ENCODE measurements around the gene ZNF83.
A peak's percentile ranks its signal among the peaks of the same experiment; 100 is the strongest.
"Not testable (repeated sequence)": the region's sequence is repeated elsewhere in the genome, so short reads cannot be mapped to it uniquely, and the experiment has no call there.

ZNF83 gene

DNA sequence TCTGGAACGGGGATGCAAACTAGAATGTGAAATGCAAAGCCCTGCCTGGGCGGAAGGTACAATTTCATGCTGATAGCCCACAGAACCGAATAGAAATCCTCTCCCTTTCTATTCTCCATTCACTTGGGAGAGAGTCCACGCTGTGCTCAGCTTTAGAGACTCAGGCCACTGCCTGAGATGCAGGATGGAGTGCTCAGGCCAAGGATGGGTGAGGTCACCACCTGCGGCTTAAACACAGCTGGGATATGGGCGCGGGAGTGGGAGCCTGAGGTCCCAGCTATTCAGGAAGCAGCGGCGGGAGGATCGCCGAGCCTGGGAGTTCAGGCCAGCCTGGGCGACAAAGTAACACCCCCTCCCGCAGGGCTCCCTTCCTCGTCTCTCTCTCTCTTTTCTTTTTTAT is 446 bp upstream of the ZNF83 start:
- peak in 1 of 2 experiments; percentile 32 for DNase-seq

DNA sequence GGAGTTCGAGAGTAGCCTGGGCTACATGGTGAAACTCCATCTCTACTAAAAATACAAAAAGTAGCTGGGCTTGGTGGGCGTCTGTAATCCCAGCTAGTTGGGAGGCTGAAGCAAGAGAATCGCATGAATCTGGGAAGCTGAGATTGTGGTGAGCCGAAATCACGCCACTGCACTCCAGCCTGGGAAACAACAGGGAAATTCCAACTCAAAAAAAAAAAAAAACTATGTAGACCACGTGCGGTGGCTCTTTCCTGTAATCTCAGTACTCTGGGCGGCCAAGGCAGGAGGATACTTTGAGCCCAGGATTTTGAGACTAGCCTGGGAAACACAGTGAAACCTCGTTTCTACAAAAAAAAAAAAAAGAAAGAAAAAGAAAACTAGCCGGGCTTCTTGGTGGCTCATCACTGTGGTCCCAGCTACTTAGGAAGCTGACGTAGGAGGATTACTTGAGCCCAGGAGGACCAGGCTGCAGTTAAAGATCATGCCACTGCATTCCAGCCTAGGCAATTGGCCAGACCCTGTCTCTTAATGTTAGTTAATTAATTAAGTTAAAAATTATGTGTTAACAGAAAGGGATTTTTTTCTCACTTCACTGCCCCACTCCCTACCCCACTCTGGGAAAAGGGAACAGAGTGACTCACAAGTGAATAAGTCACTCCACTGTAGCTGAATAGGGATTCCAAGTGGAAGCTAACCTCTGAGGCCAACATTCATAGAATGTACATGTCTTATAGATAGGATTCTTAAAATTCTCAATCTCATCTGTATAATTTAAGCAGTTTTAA is 2.2 kb downstream of the ZNF83 start:
- DNase-seq: no peak

DNA sequence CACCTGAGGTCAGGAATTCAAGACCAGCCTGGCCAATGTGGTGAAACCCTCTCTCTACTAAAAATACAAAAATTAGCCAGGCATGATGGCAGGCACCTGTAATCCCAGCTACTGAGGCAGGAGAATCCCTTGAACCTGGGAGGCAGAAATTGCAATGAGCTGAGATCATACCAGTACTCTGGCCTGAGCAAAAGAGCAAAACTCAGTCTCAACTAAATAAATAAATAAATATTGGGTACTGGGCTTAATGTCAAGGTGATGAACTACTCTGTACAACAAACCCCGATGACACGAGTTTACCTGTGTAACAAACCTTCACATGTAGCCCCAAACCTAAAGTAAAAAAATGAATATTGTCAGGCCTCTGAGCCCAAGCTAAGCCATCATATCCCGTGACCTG is 10.7 kb downstream of the ZNF83 start:
- not testable (repeated sequence) for DNase-seq

DNA sequence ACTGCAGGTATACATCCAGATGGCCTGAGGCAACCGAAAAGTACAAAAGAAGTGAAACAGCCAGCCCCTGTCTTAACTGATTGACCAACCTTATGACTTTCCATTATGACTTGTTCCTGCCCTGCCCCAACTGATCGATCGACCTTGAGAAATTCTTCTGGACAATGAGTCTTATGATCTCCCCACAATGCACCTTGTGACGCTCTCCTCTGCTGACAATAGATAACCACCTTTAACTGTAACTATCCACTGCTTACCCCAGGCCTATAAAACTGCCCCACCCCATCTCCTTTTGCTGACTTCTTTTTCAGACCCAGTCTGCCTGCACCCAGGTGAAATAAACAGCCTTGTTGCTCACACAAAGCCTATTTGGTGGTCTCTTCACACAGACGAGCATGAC is 11.2 kb downstream of the ZNF83 start:
- DNase-seq: no peak

DNA sequence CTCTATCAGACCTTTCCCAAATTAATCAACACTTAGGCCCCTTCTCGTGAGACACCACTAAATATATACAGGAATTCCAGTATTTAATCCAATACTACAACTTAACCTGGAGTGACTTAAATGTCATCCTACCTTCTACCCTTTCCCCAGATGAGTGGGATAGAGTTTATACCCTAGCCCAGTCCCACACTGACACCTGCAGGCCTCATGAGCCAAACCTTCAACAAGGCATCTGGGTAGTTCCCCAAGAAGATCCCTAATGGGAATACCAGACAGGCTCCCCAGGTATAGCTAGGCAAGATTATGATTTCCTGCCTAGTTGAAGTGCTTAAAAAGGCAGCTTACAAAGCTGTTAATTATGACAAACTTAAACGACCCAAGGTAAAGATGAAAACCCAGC is 15.9 kb downstream of the ZNF83 start:
- peak in 1 of 2 experiments; percentile 9 for DNase-seq

DNA sequence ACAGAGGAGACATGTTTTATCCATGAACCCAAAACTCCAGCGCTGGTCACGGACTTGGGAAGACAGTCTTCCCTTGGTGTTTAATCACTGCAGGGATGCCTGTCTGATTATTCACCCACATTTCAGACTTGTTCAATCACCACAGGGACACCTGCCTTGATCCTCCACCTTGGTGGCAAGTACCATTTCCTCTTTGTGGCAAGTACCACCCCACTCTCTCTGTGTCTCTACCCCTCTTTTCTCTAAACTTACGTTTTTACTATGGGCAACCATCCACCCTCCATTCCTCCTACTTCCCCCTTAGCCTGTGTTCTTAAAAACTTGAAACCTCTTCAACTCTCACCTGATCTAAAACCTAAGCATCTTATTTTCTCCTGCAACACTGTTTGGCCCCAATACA is 16.8 kb downstream of the ZNF83 start:
- DNase-seq: no peak

DNA sequence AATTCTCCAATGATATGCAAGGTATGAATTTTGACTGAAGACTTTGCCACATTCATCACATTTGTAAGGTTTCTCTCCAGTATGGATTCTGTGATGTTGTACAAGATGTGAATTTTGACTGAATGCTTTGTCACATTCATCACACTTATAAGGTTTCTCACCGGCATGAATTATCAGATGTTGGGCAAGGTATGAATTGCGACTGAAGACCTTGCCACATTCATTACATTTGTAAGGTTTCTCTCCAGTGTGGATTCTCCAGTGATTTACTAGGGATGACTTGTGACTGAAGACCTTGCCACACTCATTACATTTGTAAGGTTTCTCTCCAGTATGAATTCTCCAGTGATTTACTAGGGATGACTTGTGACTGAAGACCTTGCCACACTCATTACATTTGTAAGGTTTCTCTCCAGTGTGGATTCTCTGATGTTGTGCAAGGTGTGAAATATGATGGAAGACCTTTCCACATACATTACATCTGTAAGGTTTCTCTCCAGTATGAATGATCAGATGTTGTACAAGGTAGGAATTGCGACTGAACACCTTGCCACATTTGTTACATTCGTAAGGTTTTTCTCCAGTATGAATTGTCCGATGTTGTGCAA is 24.8 kb downstream of the ZNF83 start:
- DNase-seq: no peak

DNA sequence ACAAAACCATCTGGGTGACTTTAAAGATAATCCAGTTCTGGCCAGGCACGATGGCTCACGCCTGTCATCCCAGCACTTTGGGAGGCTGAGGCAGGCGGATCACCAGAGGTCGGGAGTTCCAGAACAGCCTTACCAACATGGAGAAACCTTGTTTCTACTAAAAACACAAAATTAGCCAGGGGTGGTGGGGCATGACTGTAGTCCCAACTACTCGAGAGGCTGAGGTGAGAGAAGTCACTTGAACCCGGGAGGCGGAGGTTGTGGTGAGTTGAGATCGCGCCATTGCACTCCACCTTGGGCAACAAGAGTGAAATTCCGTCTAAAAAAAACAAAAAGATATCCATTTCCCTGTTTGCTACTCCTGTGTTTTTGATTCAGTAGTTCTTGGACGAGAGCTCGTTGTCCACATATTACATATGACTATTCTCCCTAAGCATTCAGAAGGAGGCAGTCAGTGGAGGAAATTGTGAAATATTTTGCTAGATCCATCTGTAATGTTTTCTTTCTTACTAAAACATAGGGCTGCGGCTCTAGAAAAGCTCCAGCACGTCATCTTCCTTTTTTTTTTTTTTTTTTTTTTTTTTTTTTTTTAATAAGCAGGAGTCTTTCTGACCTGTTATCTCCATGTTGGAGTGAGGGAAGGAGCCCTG is 34.5 kb downstream of the ZNF83 start:
- DNase-seq: no peak

DNA sequence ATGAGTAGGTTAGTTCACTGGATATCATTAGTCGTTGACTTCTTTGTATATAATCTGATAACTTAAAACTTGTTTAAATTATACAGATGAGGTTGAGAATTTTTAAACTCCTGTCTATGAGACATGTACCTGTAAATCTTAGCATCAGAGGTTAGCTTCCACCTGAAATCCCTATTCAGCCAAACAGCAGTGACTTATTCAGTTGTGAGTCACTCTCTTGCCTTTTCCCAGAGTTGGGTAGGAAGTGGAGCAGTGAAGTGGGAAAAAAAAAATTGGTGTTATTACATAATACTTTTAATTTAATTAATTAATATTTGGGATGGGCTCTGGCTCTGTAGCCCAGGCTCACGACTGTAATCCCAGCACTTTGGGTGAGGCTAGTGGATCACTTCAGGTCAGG is 35.2 kb downstream of the ZNF83 start:
- no peak for DNase-seq

DNA sequence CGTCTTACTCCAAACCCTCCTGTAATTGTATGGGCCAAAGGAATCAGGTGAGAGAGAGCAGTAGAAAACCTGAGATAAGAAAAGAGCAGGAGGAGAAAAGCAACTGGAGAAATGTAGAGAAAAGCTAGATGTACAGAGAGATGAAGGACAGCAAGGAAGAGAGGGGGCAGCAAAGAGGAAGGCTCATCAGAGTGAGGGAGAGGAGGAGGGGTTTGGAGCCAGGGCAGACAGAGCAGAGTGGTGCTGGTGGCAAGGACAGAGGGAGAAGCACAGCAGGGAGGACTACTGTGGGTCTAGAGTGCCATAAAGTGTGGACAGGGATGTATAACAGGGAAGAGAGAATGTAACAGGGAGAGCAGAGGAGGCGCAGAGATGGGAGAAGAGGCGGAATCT is 36.2 kb downstream of the ZNF83 start:
- peak in 1 of 2 experiments; percentile 46 for DNase-seq

DNA sequence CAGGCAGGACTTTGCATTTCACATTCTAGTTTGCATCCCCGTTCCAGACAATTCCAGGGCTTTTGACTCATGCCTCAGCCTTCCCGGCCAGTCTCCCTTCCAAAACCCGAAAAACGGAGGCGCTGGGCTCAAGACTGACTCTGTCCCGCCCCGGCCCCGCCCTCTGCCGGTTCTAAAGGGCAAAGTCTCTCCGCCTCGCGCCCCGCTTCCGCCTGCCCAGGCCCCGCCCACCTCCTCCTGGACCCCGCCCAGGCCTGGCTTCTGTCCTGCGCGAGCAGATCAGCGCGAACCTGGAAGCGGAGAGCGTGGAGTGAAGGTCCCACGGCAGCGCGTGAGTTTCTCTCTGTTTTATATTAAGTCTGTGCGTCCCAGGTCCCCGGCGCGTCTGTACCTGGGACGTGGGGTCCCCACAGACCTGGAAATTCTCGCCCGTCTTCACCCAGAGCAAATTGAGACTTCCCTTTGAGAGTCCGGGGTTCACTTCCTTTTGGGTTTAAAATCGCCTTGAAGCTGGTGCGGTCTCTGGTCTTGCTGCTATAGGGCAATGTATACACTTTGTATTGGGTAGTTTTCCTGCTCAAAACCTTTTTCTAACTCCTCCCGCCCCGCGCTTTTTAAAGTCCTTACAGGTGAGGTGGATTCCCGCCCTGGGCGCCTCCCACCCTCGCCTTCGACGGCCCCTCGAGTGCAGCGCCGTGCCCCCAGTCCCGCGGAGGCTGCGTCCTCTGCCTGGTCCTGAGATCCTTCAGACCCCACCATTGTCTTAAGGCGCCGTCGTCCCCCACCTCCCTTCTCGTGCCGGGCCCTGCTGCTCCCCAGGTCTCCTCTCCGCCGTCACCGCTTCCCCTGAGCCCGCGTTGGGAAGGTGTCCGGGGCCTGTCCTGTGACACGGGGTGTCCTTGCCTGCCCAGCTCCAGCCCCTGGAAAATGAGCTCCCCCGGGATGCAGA is 36.9 kb downstream of the ZNF83 start:
- DNase-seq: peak; percentile 82 to 98

DNA sequence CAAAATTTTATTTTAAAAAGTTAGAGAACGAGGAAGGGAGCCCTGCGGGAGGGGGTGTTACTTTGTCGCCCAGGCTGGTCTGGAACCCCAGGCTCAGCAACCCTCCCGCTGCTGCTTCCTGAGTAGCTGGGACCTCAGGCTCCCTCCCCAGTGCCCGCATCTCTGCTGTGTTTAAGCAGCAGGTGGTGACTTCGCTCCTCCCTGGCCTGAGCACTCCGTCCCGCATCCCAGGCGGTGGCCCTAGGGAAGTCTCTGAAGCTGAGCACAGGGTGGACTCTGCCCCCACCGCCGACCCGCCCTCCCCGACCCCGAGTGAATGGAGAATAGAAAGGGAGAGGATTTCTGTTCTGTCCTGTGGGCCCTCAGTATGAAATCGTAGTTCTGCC is 37.5 kb downstream of the ZNF83 start:
- DNase-seq: no peak

DNA sequence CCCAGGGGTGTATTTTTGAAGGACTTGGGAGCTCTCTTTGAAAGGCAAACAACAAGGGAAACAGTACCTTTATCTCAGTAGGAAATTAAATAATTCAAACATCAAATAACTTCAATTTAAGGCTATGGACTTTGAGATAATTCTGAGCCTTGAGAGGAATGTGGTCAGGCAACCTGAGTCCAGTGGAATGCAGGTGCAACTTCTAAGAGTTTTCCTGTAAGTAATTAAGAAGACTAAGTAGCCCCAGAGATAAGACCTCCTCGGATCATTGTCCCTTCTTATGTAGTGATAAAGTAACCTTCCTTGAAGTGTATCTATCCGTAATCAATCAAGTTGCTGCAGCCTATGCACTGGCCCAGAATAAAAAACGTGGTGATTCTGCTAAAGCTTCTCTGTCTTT is 38.9 kb downstream of the ZNF83 start:
- no peak for DNase-seq

DNA sequence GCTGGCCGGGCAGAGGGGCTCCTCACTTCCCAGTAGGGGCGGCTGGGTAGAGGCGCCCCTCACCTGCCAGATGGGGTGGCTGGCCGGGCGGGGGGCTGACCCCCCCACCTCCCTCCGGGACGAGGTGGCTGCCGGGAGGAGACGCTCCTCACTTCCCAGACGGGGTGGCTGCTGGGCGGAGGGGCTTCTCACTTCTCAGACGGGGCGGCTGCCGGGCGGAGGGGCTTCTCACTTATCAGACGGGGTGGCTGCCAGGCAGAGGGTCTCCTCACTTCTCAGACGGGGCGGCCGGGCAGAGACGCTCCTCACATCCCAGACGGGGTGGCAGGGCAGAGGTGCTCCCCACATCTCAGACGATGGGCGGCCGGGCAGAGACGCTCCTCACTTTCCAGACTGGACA is 44.7 kb downstream of the ZNF83 start:
- DNase-seq: not testable (repeated sequence)

DNA sequence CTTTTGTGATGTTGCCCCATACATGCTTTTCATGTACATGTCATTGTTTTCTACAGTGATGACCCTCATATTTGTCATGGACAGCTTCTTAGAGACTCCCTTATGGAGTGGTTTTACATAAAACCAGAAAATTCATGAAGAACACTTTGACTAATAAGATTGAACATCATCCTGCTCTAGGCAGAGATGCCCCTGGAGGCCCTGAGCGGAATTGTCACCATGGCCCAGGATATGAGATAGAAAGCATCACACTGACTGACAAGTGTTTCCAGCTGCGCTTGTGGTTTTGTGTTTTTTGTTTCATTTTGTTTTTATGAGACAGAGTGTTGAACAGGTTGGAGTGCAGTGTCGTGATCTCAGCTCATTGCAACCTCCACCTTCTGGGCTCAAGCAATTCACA is 45.9 kb downstream of the ZNF83 start:
- no peak for DNase-seq

DNA sequence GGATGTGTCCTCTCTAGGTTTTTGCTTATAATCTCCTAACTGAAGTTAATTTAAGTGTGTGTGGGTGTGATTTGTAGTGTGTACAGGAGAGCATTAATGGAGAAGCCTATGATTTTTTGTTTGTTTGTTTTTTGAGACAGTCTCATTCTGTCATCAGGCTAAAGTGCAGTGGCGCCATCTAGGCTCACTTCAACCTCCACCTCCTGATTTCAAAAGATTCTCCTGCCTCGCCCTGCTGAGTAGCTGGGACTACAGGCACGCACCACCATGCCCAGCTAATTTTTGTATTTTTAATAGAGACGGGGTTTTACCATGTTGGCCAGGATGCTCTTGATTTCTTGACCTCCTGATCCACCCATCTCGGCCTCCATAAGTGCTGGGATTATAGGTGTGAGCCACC is 47.4 kb downstream of the ZNF83 start:
- no peak for DNase-seq

DNA sequence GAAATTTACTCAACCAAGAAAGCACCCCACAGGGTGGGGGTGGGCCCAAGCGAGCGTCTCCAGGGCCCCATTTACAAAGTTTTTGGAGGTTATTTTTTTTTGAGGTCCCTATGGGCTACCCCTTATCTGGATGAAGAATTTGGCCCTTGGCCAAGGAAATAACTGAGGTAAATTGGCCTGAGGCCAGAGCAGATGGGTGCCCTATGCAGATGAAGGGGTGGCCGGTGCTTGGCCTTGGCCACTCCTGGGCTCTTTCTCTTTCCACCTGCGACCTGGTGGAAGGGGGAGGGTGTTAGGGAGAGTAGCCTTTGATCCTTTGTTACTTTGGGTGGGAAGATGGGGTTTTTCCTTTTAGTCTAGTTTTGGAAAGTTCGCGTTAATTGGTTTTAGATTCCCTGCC is 52.6 kb downstream of the ZNF83 start:
- no peak for DNase-seq

DNA sequence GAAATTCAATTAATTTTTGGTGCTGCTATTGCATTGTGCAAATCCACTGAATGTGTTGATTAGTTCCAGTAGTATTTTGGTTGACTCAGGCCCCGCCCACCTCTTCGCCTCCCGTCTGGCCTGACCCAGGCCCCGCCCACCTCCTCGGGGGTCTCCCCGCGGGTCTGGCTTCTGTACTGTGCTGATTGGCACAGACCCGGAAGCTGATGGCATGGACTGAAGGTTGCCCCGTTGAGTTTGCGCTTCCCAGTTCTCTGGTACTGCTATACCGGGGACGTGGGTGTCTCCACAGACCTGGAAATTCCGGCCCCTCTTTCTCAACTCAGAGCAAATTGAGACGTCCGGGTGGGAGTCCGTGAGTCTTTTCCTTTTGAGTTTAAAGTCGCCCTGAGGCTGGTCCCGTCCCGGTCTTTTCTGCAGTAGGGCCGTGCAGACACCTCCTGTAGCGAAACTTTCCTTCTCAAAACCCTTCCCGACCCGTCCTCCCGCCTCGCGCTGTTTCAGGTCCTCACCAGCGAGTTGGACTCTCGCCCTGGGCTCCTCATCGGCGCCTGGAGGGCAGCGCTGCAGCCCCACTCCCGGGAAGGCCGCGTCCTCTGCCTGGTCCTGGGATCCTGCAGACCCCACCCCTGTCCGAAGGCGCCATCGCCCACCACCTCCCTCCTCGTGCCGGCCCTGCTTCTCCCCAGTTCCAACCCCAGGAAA is 53.3 kb downstream of the ZNF83 start:
- no peak for DNase-seq

DNA sequence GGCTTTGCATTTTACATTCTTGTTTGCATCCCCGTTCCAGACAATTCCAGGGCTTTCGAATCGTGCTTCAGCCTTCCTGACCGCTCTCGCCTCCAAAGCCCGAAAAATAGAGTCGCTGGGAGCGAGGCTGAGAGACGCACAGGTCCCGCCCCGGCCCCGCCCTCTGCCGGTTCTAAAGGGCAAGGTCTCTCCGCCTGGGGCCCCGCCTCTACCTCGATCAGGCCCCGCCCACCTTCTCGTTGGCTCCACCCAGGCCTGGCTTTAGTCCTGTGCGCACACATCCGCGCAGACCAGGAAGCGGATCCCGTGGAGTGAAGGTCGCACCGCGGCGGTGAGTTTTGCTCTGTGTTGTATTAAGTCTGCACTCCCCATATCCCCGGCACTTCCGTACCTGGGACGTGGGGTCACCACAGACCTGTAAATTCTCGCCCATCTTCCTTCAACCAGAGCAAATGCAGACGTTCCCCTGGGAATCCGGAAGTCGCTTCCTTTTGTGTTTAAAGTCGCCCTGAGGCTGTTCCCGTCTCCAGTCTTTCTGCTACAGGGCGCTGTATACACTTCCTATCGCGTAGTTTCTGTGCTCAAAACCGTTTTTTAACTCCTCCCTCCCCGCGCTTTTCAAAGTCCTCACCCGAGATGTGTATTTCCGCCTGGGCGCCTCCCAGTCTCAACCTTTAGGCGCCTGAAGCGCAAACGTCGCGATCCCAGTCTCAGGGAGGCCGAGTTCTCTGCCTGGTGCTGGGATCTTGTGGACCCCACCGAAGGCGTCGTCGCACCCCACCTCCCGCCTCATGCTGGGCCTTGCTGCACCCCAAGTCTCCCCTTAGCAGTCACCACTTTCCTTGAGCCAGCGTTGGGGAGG is 67.9 kb downstream of the ZNF83 start, which contains the start of gene ZNF701:
Gene ZNF701, plus strand, starts transcription at position 288 of the 862 bp plus-strand sequence. CDS start 3,861 bp downstream, outside the sequence.
- DNase-seq: peak; percentile 93 to 98

DNA sequence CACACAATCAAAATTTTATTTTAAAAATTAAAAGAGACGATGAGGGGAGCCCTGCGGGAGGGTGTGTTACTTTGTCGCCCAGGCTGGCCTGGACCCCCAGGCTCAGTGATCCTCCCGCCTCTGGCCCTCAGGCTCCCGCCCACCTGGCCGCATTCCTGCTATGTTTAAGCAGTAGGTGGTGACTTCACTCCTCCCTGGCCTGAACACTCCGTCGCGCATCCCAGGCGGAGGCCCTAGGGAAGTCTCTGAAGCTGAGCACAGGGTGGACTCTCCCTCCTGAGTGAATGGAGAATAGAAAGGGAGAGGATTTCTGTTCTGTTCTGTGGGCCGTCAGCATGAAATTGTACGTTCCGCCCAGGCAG is 68.5 kb downstream of the ZNF83 start:
- peak in 1 of 2 experiments; percentile 87 for DNase-seq

DNA sequence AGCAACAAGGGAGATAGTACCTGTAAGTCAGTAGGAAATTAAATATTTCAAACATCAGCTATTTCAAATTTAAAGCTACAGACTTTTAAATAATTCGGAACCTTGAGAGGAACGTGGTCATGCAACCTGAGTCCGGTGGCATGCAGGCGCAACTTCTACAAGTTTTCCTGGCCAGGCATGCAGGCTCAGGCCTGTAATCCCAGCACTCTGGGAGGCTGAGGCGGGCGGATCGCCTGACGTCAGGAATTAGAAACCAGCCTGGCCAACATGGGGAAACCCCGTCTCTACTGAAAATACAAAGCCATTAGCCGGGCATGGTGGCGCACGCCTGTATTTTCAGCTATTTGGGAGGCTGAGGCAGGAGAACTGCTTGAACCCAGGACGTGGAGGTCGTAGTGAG is 70.2 kb downstream of the ZNF83 start:
- DNase-seq: no peak

All from NCI-H526 (cell line).